GM18519 (cell line): ENCODE measurements around the gene SLC37A3.
"Not testable (repeated sequence)": the region's sequence is repeated elsewhere in the genome, so short reads cannot be mapped to it uniquely, and the experiment has no call there.

Experiments
- ATAC-seq: cut with Tn5 transposase; IDR thresholded peaks from one replicate; pipeline ENCODE4 v1.9.1; 2021; ENCODE audit warnings: mild to moderate bottlenecking, moderate library complexity; ENCODE audit not compliant: unreplicated experiment, low FRiP score

Gene SLC37A3, protein sequence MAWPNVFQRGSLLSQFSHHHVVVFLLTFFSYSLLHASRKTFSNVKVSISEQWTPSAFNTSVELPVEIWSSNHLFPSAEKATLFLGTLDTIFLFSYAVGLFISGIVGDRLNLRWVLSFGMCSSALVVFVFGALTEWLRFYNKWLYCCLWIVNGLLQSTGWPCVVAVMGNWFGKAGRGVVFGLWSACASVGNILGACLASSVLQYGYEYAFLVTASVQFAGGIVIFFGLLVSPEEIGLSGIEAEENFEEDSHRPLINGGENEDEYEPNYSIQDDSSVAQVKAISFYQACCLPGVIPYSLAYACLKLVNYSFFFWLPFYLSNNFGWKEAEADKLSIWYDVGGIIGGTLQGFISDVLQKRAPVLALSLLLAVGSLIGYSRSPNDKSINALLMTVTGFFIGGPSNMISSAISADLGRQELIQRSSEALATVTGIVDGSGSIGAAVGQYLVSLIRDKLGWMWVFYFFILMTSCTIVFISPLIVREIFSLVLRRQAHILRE

DNA sequence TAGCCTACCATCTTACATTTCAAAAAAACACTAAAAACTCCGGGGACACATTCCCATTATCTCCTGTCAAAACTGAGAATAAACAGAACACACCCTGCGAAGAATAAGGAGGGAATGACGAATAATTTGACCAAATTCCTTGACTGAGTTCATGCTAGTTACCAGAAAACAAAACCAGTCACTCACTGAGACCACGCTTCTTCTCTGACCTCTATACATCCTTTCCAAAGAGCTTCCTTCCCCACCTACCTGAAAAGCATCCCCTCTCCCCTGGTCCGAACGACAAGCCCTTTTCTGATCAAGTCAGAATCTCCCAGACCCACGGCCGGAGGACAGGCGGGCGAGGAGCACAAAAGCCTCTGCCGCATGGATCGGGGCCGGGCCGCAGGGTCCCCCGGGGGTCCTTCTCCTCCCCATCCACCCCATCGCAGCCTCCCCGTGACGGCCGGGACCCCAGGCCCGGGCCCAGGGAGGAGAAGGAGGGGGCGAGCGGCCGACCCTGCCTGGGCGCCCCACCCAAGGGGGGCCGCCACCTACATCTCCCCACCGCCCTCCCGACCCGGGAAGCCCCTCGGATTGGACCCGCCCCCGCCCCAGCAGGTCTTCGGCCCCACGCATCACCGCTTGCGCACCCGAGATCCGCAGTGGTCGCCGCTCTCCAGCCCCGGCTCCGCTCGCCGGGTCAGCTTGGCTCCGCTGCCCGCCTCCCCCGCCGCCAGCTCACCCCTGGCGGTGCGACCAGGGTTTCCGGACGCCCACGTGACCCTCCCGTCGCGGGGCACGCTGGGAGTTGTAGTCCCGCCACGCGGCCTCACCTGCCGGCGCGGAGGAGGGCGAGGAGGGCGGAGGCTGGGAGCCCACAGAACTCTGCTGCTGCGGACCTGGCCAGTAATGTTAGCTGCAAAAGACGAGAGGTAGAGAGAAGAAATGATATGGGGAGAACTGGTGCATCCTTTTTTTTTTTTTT is at the start of gene SLC37A3:
SLC37A3 (minus strand) TSS at position 747 of the 967 bp plus-strand sequence. CDS start 16,004 bp downstream, outside the sequence.
- ATAC-seq = peak; percentile 95

DNA sequence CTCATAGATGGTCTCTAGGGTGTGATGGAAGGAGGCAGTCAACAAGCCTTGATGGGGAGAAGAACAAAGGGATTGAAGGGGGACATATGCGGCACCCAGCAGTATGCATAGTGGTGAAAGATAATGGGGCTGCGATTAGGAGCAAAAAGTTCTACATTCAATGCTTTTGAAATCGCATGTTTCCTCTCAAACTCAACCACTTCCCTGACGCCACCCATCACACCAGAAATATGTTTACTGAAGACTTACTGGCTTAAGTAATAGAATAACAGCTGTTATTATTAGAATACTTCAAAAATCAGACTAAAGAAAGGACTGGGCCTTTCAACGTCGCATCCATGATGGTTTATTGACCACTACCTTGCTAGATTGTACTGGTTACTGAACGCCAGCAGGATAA is 49.5 kb upstream of the SLC37A3 start:
- ATAC-seq = no peak

- ATAC-seq = no peak
Measured at GRCh38 chr7:140446467-140446866, 48.1 kb upstream of the SLC37A3 start.

DNA sequence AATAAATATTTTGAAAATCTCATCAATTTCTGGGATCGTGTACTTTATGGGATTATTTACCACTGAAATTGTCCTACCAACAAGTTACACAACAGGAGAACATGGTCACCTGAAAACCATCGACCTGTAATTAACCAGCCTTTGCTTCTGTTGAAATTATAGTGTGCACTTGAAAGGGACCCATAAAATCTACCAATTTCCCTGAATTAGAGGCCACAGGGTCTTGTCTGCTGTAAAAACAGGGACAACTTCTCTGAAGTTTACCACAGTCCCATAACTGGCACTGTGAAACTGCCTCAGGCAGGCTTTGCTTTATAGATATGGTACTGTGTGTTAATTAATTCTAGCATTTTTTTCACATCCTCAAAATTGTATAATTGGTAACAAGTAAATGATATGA is 43.2 kb upstream of the SLC37A3 start:
- ATAC-seq = no peak

DNA sequence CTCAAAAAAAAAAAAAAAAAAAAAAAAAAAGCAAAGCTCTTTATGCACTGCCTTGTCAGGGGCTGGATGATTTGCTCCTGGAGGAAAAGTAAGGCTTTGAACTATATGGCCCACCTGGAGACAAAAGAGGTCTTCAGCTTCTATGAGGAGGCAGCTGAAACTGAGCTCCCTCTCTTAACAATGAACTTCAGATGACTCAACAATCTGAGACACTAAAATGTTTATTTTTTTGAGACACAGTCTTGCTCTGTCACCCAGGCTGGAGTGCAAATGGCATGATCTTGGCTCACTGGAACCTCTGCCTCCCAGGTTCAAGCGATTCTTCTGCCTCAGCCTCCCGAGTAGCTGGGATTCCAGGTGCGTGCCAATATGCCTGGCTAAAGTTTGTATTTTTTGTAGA is 42.3 kb upstream of the SLC37A3 start:
- ATAC-seq = no peak

DNA sequence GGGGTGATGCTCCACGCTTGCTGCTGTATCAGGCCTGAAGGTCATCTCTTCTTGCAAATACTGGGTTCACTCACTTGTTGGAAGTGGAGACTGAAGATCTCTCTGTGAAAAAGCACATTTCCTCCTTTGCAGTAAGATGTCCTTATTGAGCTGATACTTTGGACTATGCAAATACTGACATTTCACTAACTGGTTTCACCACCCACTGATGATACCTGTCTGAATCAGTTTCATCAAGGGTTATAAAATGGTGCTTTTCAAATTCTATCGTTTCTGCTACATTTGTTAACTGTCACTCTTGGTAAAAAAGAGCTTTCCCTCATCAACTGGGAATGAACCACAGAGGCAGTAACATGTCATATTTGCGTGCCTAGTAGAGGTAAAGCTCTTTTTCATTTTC is 41.0 kb upstream of the SLC37A3 start:
- no peak for ATAC-seq

DNA sequence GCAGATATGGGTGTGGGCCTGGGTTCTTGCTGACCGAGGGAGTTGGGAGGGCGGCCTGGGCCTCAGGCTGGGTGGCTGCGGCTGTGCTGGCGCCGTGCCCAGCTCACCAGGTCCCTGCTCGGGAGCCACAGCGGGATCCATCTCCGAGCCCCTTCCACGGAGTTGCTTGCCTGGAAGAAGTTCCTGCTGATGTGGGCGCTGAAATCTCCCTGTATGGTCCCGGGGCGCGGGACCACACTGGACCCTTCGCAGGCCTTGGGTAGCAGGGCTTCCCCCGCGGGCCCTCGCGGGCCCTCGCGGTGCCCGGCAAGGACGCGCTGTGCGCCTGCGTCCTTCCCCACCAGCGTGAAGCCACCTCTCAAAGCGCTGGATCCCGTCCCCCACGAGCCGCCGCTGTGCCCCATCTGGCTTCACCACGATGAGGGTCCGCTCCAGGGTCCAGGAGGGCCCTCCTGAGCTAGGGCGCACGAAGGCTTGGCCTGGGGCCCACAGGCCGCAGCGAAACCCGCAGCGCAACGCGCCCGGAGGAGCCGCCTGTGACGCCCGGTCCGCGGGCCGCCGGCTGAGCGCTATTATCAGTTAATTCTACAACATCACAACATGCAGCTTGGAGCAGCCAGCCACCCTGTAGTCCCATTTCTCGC is 37.0 kb upstream of the SLC37A3 start:
- ATAC-seq = no peak

- no peak for ATAC-seq
Measured at GRCh38 chr7:140433396-140433795, 35.1 kb upstream of the SLC37A3 start.

GRCh38 chr7:140426130-140426529 is 27.8 kb upstream of the SLC37A3 start:
- no peak for ATAC-seq

DNA sequence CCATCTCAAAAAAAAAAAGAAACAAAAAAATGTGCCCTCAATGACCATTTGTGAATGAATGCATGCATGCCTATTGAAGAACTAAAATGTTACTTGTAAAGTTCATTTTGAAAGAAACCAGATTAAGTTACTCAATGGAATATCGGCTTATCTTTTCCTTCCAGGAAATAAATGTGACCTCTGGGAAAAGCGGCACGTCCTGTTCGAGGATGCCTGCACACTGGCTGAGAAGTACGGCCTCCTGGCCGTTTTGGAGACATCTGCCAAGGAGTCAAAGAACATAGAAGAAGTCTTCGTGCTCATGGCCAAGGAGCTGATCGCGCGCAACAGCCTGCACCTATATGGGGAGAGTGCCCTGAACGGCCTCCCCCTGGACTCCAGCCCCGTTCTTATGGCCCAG is 27.4 kb upstream of the SLC37A3 start:
- ATAC-seq = no peak

- ATAC-seq = no peak
Measured at GRCh38 chr7:140423501-140423900, 25.2 kb upstream of the SLC37A3 start.

GRCh38 chr7:140421521-140421920 is 23.2 kb upstream of the SLC37A3 start:
- no peak for ATAC-seq

- ATAC-seq = no peak
Measured at GRCh38 chr7:140418653-140419052, 20.3 kb upstream of the SLC37A3 start.

DNA sequence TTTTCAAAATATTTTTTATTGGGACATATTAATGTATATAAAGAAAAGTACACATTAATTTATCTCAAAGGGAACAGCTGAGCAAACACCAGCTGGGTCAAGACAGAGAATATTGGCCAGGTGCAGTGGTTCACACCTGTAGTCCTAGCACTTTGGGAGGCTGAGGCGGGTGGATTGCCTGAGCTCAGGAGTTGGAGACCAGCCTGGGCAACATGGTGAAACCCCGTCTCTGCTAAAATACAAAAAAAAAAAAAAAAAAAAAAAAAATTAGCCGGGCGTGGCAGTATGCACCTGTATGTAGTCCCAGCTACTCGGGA is 19.8 kb upstream of the SLC37A3 start:
- ATAC-seq = not testable (repeated sequence)

DNA sequence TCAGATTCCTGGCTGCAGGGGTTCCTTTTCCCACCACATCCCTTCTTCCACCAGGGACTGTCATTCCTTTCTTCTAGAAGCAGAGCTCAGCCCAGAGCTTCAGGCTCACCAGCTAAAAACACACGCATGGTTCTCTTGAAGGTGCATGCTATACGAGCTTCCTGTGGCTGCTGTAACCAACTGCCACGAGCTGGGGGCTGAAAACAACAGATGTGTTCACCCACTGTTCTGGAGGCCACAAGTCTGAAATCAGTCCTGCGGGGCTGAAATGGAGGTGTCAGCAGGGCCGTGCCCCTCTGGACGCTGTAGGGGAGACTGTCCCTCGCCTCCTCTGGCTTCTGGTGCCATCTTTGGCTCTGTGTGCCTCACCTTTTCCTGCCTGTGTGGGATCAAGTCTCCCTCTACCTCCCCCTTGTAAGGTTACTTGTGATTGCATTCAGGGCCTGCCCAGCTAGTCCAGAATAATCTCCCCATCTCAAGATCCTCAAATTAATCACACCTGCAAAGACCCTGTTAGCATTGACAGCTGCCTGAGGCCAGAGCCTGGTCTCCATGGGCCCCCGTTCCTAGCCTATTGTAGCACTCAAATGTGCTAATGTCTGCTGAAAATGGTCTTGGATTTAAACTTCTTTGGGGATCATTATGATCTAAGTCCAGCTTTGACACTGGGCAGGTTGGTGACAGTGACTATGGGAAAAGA is 19.3 kb upstream of the SLC37A3 start:
- no peak for ATAC-seq

DNA sequence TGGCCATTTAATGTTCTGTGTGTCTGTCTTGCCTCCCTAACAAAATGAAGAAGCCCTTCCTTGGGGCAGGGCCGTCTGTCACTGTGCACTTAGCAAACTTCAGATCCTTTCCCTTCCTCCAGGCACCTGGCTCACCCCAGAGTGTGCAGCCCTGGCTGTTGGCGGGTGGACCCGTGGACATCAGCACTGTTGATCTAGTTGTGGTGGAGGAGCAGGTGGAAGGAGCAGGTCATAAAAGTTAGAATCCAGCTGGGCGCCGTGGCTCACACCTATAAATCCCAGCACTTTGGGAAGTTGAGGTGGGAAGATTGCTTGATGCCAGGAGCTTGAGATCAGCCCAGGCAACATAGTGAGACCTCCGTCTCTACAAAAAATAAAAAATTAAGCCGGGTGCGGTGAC is 18.2 kb upstream of the SLC37A3 start:
- ATAC-seq = no peak

DNA sequence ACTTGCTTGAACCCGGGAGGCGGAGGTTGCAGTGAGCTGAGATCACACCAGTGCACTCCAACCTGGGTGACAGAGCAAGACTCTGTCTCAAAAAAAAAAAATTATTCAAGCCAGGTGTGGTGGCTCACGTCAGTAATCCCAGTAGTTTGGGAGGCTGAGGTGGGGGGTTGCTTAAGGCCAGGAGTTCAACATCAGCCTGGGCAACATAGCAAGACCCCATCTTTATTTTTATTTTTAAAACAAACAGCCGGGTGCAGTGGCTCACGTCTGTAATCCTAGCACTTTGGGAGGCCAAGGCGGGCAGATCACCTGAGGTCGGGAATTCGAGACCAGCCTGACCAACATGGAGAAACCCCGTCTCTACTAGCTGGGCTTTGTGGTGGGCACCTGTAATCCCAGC is 17.5 kb upstream of the SLC37A3 start:
- ATAC-seq = not testable (repeated sequence)

- no peak for ATAC-seq
Measured at GRCh38 chr7:140415361-140415760, 17.0 kb upstream of the SLC37A3 start.

DNA sequence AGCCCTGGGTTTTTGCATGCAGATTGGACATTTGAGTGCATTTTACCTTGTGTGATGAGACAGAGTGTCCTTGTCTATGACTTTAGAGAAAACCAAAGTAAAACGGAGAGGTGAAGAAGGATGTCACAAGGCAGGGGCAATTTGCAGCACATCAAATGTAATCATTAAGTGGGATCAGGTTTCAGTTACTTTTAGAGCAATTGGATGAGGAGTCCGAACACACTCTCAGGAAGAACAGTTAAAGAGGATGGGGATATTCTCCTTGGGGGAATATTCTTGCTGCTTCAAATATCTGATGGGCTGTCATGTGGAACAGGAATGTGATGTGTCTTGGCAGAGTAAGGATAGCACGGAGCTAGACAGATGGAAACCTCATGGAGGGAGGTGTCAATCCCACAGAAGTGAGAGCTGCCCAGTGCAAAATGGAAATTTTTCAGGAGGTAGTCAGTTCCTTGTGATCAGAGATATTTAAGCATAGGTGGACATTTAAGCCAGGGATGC is 6.3 kb upstream of the SLC37A3 start:
- ATAC-seq = no peak
